ENCODE results near the gene LINGO4. TPM values are rescaled to one million over a fixed set of nuclear protein-coding genes. Genes with fewer than 3 reads are reported as not detected.

The LINGO4 gene
- total and polyA plus RNA-seq, 2 of the 13 experiments (the other 11 are each of a cell fraction or from before 2014, with no cell fraction given) = 0.02 to 0.05 TPM

- TF ChIP-seq ZNF841 (CRISPR knock-in tag; IDR thresholded peaks at IDR 0.05; ENCODE audit: borderline replicate concordance) (no peak), ZNF180 (CRISPR knock-in tag; IDR thresholded peaks at IDR 0.05; ENCODE audit: borderline replicate concordance, low read depth) (no peak), ZNF501 (CRISPR knock-in tag; IDR thresholded peaks at IDR 0.05) (no peak), RARG (CRISPR knock-in tag; IDR thresholded peaks at IDR 0.05; ENCODE audit: low read depth) (no peak)
Measured at GRCh38 chr1:151840421-151840820, 35.2 kb upstream of the LINGO4 start (continued).

GRCh38 chr1:151839457-151840403, 34.5 kb upstream of the LINGO4 start, which contains the start of gene C2CD4D:
C2CD4D (minus strand) TSS chr1:151839820; CDS start chr1:151838989, 831 bp downstream.
- CTCF ChIA-PET (ENCODE audit: low intra/inter-chr PET ratio, low total read pairs) = no interaction called here
- peak; percentile 71 for ATAC-seq
- in situ Hi-C loops (cut with HindIII; ENCODE audit: extremely low pct_ligation_motif_present, low pct_unique_long_range_greater_than_20kb) = loop anchor here (10.0 kb wide), 2 partner anchors 125 to 245 kb away; partner anchors contain the start of gene CELF3
- TF ChIP-seq ZNF33B (CRISPR knock-in tag; IDR thresholded peaks at IDR 0.05) (no peak), PCBP2 (optimal IDR thresholded peaks at IDR 0.05; ENCODE audit: low read depth, low read length, poor library complexity, severe bottlenecking) (no peak), ZBTB34 (CRISPR knock-in tag; IDR thresholded peaks at IDR 0.05) (0 out of 2 replicates have a peak, but pooled peaks have one; percentile 48), ZGPAT (CRISPR knock-in tag; IDR thresholded peaks at IDR 0.05) (peak; percentile 59; the same call in 1 of the 2 replicates), ZNF136 (CRISPR knock-in tag; IDR thresholded peaks at IDR 0.05; ENCODE audit: low read depth) (no peak), ZEB1 (IDR thresholded peaks at IDR 0.05; ENCODE audit: insufficient replicate concordance, low read depth) (no peak), ZNF430 (CRISPR knock-in tag; IDR thresholded peaks at IDR 0.05) (no peak), ZNF83 (CRISPR knock-in tag; IDR thresholded peaks at IDR 0.05; ENCODE audit: borderline replicate concordance) (no peak), MYPOP (CRISPR knock-in tag; IDR thresholded peaks at IDR 0.05) (peak; percentile 37; the same call in 1 of the 2 replicates), SNAPC2 (CRISPR knock-in tag; IDR thresholded peaks at IDR 0.05) (peak; percentile 34; the same call in 1 of the 2 replicates), YEATS2 (CRISPR knock-in tag; IDR thresholded peaks at IDR 0.05; ENCODE audit: borderline replicate concordance) (peak; percentile 40; the same call in 1 of the 2 replicates)

More at GRCh38 chr1:151839457-151840403, 34.5 kb upstream of the LINGO4 start, which contains the start of gene C2CD4D:
- peak within 1 kb of the TSS; percentile 66 for H3K4me2 ChIP-seq (ENCODE audit: low read depth, low read length)
- H2AFZ ChIP-seq (ENCODE audit: low read length) = no peak within 1 kb of the TSS
- H3K27ac ChIP-seq (ENCODE audit: extremely low read length, insufficient read depth, low read length) = no peak within 1 kb of the TSS
- no peaks in the 10 kb centered on the region for H3K79me2 ChIP-seq (ENCODE audit: insufficient read depth, low read length)
- POLR2A ChIA-PET = interaction anchor here (1.2 to 1.4 kb wide), 5 partner anchors 9 to 299 kb away, joined by 3 to 10 read pairs (median 6); partner anchors contain the start of genes MRPL9 and TUFT1
- H3K9me3 ChIP-seq (ENCODE audit: low read length) = no peaks in the 10 kb centered on the region
- no peaks in the 10 kb centered on the region for H4K20me1 ChIP-seq (ENCODE audit: insufficient read depth, low read length)
- peaks cover 58% of the 10 kb centered on the region for H3K4me1 ChIP-seq (ENCODE audit: insufficient read depth, low read length)
- H3K36me3 ChIP-seq (replicated peaks in 1 of 2; ENCODE audit: control insufficient read depth in 1 of 2, insufficient read depth in 2 of 2, low read length in 2 of 2) = no peaks in the 10 kb centered on the region
- peaks cover 0 to 5% of the 10 kb centered on the region in 2 experiments; a peak in 2 of 5 replicates for H3K27me3 ChIP-seq (ENCODE audit: control insufficient read depth in 1 of 2, insufficient read depth in 2 of 2, low read length in 2 of 2)
- peak within 1 kb of the TSS; percentile 58 for H3K9ac ChIP-seq (ENCODE audit: insufficient read depth, low read depth, low read length)
- H3K4me3 ChIP-seq (replicated peaks in 1 of 3; ENCODE audit: insufficient read depth in 1 of 3, low read depth in 2 of 3, low read length in 3 of 3) = peak within 1 kb of the TSS; percentile 34 to 56 (median 42); a peak in 5 of 6 replicates
- peak; percentile 68 for DNase-seq (ENCODE audit: low spot score)
- FAIRE-seq = no peak
- WGBS (ENCODE audit: low lambda C conversion rate) = 59% methylated on average over 41 of the region's 47 CpGs
- no TSS peak for BruUV-seq (replicated peaks)
- intact Hi-C loops (cut with micrococcal nuclease; ENCODE audit: unreplicated experiment) = loop anchor here (10.0 kb wide), 3 partner anchors 75 to 395 kb away; partner anchors contain the start of genes MRPL9 and TUFT1

Measured in HepG2 (cell line).